GM19351 (cell line): Measurements from ENCODE around the gene UPK1A.
"Not testable (repeated sequence)": the region's sequence is repeated elsewhere in the genome, so short reads cannot be mapped to it uniquely, and the experiment has no call there.

Experiments used
- ATAC-seq: cut with Tn5 transposase; IDR thresholded peaks from one replicate; pipeline ENCODE4 v1.9.1; 2021; ENCODE audit warnings: mild to moderate bottlenecking, moderate library complexity; ENCODE audit not compliant: unreplicated experiment

Gene UPK1A

GRCh38 chr19:35644206-35644986 is 21.9 kb upstream of the UPK1A start:
- peak; percentile 75 for ATAC-seq

GRCh38 chr19:35644987-35645679 is 21.2 kb upstream of the UPK1A start:
- no peak for ATAC-seq

- no peak for ATAC-seq
Observed at GRCh38 chr19:35645680-35646511, 20.4 kb upstream of the UPK1A start.

GRCh38 chr19:35648017-35648961 is 18.0 kb upstream of the UPK1A start, which contains the start of gene COX6B1:
TSS of gene COX6B1 (plus strand) at chr19:35648323. CDS start at chr19:35651244, 2,921 bp downstream.
- ATAC-seq: peak; percentile 60

- no peak for ATAC-seq
Observed at GRCh38 chr19:35650581-35650980, 15.7 kb upstream of the UPK1A start.

- ATAC-seq: not testable (repeated sequence)
Observed at GRCh38 chr19:35654828-35655227, 11.5 kb upstream of the UPK1A start.

GRCh38 chr19:35655600-35655999 is 10.7 kb upstream of the UPK1A start:
- no peak for ATAC-seq

GRCh38 chr19:35656700-35657099 is 9.6 kb upstream of the UPK1A start:
- no peak for ATAC-seq

- ATAC-seq: no peak
Observed at GRCh38 chr19:35657904-35658700, 8.2 kb upstream of the UPK1A start.

- ATAC-seq: no peak
Observed at GRCh38 chr19:35661995-35662340, 4.3 kb upstream of the UPK1A start.

GRCh38 chr19:35663981-35664380 is 2.3 kb upstream of the UPK1A start:
- ATAC-seq: no peak

GRCh38 chr19:35665157-35665556 is 1.2 kb upstream of the UPK1A start:
- ATAC-seq: no peak

- no peak for ATAC-seq
Observed at GRCh38 chr19:35665604-35666003, 713 bp upstream of the UPK1A start.

GRCh38 chr19:35669566-35669965 is 3.2 kb downstream of the UPK1A start:
- no peak for ATAC-seq

GRCh38 chr19:35669974-35670373 is 3.7 kb downstream of the UPK1A start:
- no peak for ATAC-seq

- ATAC-seq: no peak
Observed at GRCh38 chr19:35670686-35671085, 4.4 kb downstream of the UPK1A start.

GRCh38 chr19:35671818-35672217 is 5.5 kb downstream of the UPK1A start:
- no peak for ATAC-seq

- no peak for ATAC-seq
Observed at GRCh38 chr19:35673121-35673804, 6.9 kb downstream of the UPK1A start.

- no peak for ATAC-seq
Observed at GRCh38 chr19:35675589-35676140, 9.3 kb downstream of the UPK1A start.
